Stimulated activated effector memory CD8-positive, alpha-beta T cell treated with anti-CD3 and anti-CD28 coated beads, Interleukin-12 subunit alpha, Interleukin-12 subunit beta, amount 100 ng/mL, for 72 hours (primary cell): ENCODE measurements around the gene LYPD6B.

ENCODE experiments used
- ATAC-seq: fragments of 150-1000 bp; cut with Tn5 transposase; 2 replicates; pipeline ENCODE4 v1.10.0; 2021
- DNase-seq, 2 donors: peaks; one replicate each; pipeline ENCODE4 v3.0.0; 2021 to 2022; ENCODE audit warnings: low spot score in 2 of 2
- H3K27ac Mint-ChIP-seq: one replicate; pipeline ENCODE4 v1.8.0; 2022; ENCODE audit warnings: mild to moderate bottlenecking, mixed read lengths
- H3K36me3 Mint-ChIP-seq: one replicate; pipeline ENCODE4 v1.8.0; 2022; ENCODE audit warnings: mild to moderate bottlenecking, mixed read lengths
- H3K4me1 Mint-ChIP-seq: one replicate; pipeline ENCODE4 v1.8.0; 2022; ENCODE audit warnings: mixed read lengths
- H3K4me3 Mint-ChIP-seq: one replicate; pipeline ENCODE4 v1.8.0; 2022; ENCODE audit warnings: mild to moderate bottlenecking, mixed read lengths
- H3K9me3 Mint-ChIP-seq: one replicate; pipeline ENCODE4 v1.8.0; 2022; ENCODE audit warnings: mixed read lengths

LYPD6B gene

DNA sequence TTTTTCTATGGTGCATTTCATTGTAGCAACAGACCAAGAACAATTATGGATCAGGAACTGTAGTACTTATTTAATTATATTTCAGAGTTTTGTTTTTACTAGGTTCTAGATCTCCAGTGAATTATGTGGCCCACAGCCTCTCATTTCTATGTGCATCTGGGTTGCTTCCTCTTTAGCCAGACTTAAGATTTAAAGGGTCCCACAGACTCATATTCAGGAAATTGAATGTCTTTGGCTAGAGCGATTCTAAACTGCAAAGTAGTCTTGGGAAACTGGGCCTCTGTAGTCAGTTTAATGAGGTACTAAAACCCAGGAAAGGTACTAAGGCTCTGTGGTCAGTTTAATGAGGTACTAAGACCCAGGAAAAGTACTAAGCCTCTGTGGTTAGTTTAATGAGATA, 94.4 kb downstream of the LYPD6B start:
- Mint-ChIP-seq H3K36me3 (no peaks in the 10 kb centered on the region), H3K4me1 (no peaks in the 10 kb centered on the region), H3K27ac (no peak overlapping the region), H3K9me3 (no peaks in the 10 kb centered on the region), H3K4me3 (no peak overlapping the region)
- ATAC-seq (no peak), DNase-seq (no peak)

DNA sequence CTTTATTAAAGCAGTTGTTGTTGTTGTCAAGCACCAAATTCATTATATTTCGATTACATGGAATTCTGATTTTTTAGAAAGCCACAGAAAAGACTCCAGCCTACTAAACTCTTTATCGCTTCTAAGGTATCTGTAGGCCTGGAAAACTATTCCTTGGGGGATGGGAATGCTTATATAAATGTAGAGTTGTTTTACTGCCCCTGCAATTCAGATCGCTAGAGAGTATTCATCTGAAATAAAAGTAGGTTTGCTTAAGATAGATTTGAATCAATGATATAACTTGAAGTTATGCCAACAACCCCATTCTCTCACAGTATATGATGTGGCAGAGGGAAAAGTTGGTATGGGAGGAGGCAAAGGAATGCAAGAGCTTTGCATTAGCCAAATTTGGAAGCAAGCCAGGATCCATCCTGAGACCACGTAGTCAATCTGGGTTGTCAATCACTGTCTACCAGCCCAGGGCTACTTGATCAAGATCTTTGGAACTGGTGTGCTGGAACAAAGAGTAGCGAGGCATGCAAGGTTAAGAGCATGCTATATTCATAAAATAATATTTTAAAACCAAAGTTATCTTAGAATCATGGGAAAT, 95.9 kb downstream of the LYPD6B start:
- H3K4me1 Mint-ChIP-seq: no peaks in the 10 kb centered on the region
- DNase-seq (no peak), ATAC-seq (no peak)
- H3K27ac Mint-ChIP-seq: no peak overlapping the region
- no peaks in the 10 kb centered on the region for H3K36me3 Mint-ChIP-seq
- no peaks in the 10 kb centered on the region for H3K9me3 Mint-ChIP-seq
- no peak overlapping the region for H3K4me3 Mint-ChIP-seq

DNA sequence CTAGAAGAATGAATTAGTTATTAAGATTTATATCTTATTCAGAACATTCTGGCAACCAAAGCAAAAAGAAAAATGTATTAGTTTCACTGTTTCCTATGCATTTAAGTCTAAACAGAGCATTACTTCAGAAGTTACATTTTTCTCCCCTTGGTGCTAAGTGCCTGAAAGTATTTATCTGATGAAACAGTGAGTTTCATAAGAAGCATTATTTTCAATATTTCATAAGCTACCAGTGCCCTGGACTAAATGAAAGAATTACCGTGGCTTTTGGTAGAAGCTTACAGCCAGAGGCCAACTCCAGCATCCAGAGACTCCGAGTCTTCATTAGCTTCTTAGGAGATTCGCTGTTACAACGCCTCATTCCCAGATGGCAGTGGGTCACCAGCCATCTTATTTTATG, 97.6 kb downstream of the LYPD6B start:
- ATAC-seq (no peak), DNase-seq (no peak)
- H3K27ac Mint-ChIP-seq: no peak overlapping the region
- H3K4me1 Mint-ChIP-seq: no peaks in the 10 kb centered on the region
- H3K36me3 Mint-ChIP-seq: no peaks in the 10 kb centered on the region
- no peaks in the 10 kb centered on the region for H3K9me3 Mint-ChIP-seq
- H3K4me3 Mint-ChIP-seq: no peak overlapping the region

DNA sequence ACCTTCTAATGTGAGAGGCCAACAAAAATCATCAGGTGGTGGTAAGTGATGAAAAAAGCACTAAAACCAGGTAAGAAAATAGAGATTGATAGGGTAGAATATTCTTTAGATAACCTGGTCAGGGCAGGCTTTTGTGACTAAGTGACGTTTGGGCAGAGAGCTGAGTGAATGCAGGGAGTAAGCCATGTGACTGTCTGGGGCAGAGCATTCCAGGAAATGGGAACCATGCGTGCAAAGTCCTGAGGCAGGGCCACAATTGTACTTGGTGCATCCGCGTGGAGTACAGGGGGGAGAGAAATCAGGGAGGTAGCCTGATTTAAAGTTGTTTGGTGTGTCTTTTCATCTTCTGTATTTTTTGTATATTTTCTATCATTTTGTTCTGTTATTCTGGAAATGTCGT, 102.5 kb downstream of the LYPD6B start:
- ATAC-seq (no peak), DNase-seq (no peak)
- H3K36me3 Mint-ChIP-seq: no peaks in the 10 kb centered on the region
- no peak overlapping the region for H3K27ac Mint-ChIP-seq
- H3K4me1 Mint-ChIP-seq: no peaks in the 10 kb centered on the region
- H3K9me3 Mint-ChIP-seq: no peaks in the 10 kb centered on the region
- H3K4me3 Mint-ChIP-seq: no peak overlapping the region

DNA sequence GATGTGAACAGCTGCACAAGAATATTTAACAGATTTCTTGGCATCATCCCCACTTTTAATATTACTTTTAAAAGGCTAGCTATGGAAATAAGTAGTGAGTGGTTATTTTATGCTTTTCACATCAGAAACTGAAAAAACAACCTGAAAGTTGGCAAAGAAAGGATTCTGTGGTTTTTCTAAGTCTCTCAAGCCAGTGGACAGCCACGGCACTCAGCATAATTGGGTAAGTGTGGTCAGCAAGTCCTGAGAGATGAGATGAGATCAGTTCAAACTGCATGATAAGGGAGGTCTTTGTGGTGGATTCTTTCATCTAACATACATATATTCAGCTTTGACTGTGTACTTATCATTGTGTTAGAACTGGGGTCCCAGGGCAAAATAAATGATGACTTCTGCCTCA, 105.2 kb downstream of the LYPD6B start:
- no peak overlapping the region for H3K4me3 Mint-ChIP-seq
- H3K4me1 Mint-ChIP-seq: no peaks in the 10 kb centered on the region
- H3K36me3 Mint-ChIP-seq: no peaks in the 10 kb centered on the region
- no peaks in the 10 kb centered on the region for H3K9me3 Mint-ChIP-seq
- no peak overlapping the region for H3K27ac Mint-ChIP-seq
- DNase-seq: no peak
- no peak for ATAC-seq

DNA sequence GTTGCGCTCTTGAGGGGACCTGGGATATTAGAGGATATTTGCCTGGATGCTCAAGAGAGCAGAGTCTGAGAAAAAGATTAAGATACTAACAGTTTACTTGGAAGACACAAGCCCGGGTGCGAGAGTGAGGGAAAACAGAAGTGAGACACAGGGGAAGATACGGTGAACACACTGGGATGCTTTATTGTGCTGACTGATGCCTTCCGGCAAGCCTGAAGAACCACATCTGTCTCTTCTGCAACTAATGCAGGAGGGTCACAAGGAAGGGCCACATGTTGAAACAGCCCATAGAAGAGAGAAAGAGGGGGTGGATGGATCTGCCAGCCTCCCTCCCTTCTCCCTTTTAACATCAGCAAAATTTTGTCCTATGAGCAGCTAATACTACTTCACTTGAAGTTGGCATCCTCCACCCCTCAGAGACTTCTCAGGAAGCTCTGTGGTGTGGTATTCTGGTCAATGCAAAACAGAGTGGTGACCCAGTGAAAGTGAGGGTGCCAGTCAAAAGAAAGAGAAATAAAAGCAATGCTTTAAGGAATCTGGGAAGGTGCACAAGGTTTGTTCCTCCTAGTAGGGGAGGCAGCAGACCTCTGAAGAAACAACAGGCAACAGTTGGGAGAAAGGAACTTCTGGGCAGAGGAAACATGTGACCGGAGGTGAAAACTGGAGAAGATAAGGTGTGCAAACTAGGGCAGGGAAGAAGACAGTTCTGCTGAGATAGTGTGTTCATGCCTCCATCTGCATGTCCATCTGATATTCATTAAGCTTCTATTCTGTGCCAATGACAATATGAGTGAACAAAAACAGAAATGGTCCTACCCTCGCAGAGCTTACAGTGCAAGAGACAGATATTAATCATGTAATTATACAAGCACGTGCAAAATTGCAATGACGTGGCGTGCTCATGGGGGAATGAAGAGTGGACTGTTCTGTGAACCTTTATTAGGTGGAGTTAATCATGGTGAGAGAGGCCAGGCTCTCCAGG, 107.1 kb downstream of the LYPD6B start:
- no peak overlapping the region for H3K27ac Mint-ChIP-seq
- H3K4me3 Mint-ChIP-seq: no peak overlapping the region
- H3K4me1 Mint-ChIP-seq: no peaks in the 10 kb centered on the region
- ATAC-seq: peak; percentile 36
- no peaks in the 10 kb centered on the region for H3K9me3 Mint-ChIP-seq
- no peak for DNase-seq
- no peaks in the 10 kb centered on the region for H3K36me3 Mint-ChIP-seq

DNA sequence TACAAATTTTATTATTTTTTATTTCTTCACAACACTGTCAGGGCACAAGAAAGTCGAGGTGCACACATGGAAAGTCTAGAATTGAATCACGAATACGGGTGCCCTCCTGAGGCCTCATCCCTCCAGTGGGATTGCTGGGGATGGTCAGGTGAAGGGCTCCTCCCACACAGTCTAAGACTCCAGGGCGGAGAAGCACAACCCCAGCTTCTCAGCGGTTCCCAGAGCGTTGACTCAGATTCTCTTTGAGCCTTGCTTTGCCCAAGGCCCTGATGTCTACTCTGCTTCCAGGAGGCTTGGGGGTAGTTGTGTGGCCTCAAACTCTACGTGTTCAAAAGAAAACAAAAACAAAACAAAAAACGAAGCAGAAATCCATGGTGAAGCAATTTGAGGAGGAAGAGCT, 108.4 kb downstream of the LYPD6B start:
- Mint-ChIP-seq H3K4me1 (no peaks in the 10 kb centered on the region), H3K27ac (no peak overlapping the region), H3K9me3 (no peaks in the 10 kb centered on the region), H3K4me3 (no peak overlapping the region), H3K36me3 (no peaks in the 10 kb centered on the region)
- ATAC-seq (no peak), DNase-seq (no peak)

DNA sequence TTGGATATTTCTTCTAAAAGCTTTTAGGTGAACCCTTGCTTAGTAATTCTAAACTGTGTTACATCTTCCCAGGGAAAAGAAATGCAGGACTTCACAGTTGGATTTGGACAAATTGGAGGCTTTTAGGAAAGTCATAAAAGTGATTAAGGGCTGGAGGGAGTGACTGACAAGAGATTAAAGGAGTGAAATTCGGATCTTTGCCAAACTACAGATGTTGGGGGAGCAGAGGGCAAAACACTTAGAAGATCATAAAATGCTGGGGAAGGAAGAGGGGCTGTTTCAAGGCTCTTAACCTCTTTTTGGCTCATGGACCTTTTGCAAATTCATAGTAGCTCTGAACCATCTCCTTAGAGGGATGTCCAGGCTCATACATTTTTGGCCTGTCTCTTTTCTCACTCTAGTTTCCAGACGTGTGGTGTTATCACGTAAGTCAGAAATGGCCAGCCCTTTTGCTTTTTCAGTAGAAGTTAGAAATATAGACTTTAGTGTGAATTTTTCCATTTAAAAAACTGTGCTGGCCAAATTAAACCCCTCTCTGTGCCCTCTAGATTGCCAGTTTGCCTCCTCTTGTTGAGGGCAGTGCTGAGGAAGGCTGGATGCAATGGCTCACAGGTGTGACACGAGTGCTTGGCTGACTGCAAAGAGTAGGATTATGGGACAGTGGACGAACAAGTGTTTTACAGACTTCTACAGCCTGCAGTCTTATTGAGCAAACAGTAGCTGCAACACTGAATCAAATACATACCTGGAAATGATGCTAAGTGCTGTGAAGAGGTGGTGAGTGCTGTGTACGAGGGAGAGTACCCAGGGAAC, 109.9 kb downstream of the LYPD6B start:
- Mint-ChIP-seq H3K4me3 (no peak overlapping the region), H3K4me1 (no peaks in the 10 kb centered on the region), H3K36me3 (no peaks in the 10 kb centered on the region), H3K9me3 (no peaks in the 10 kb centered on the region), H3K27ac (no peak overlapping the region)
- no peak for DNase-seq
- ATAC-seq: no peak

DNA sequence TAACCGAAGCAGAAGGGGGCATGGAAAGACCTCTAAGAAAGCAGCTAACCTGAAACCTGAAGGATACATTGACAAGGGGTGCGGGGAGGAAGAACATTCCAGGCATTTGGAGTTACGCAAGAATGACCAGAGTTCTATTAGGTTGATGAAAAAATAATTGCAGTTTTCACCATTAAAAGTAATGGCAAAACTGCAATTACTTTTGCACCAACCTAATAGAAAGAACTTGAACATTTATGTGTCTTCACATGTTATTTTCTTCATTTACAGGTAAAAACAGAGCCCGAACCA, 110.5 kb downstream of the LYPD6B start:
- no peak overlapping the region for H3K27ac Mint-ChIP-seq
- DNase-seq (no peak), ATAC-seq (no peak)

DNA sequence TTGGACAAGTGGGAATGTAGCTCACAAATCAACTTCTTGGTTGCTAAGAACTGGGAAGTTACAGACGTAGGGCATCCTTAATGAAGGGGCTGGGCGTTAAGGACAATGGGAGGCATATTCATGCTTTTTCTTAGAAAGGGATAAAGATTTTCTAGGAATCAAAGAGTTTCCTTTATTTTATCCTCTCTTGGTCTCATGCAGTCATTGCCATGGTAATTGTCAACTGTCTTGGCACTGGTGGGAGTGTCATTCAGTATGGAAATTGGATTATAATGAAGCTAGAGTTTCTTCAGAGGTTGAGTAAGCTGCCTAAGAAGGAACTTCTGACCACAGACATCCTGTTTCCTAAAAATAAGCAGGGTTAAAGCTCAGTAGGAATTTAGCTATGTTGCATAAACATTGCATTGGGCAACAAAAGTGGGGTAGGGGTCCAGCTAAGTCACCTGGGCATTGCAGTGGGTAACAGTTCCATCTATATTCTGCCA, 114.0 kb downstream of the LYPD6B start:
- no peak overlapping the region for H3K27ac Mint-ChIP-seq
- no peak overlapping the region for H3K4me3 Mint-ChIP-seq
- H3K36me3 Mint-ChIP-seq: no peaks in the 10 kb centered on the region
- DNase-seq: no peak
- H3K4me1 Mint-ChIP-seq: no peaks in the 10 kb centered on the region
- ATAC-seq: no peak
- no peaks in the 10 kb centered on the region for H3K9me3 Mint-ChIP-seq

More for the DNA sequence above, 110.5 kb downstream of the LYPD6B start:
- Mint-ChIP-seq H3K4me1 (no peaks in the 10 kb centered on the region), H3K36me3 (no peaks in the 10 kb centered on the region), H3K9me3 (no peaks in the 10 kb centered on the region), H3K4me3 (no peak overlapping the region)

DNA sequence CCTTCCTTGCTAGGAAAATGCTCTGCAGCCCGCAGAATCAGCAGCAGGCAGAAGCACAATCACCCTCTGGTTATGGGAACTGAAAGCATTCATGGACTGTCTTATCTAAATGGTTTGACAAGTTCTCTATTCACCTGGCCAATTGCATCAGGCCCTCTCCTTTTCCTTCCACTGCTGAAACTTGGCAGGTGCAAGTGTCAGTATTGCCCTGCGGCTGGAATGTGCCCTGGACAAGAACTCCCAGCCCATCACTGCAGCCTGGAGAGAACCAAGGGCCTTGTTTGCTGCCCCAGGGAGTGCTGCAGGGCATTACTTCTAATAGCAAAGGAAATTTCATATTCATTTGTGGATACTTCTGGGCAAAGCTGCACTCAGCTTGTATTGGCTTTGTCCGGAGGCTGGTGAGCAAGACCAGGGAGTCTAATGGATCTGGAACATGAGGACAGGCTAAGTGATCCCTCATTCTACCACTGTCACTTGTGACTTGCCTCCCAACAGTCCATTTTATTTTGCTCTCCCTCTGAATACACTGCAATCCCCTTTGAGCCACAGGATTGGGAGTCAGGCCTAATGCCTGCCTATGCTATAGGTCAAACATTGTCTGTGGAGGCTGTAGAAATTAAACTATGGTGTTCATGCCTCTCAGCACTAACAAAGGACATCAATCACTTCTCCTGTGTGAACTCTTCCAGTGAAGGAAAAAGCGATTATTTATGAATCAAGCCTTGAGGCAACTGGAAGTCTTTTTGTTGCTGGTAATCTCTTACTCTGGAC, 116.9 kb downstream of the LYPD6B start:
- Mint-ChIP-seq H3K4me3 (no peak overlapping the region), H3K36me3 (no peaks in the 10 kb centered on the region), H3K27ac (no peak overlapping the region), H3K4me1 (no peaks in the 10 kb centered on the region), H3K9me3 (no peaks in the 10 kb centered on the region)
- no peak for DNase-seq
- no peak for ATAC-seq

DNA sequence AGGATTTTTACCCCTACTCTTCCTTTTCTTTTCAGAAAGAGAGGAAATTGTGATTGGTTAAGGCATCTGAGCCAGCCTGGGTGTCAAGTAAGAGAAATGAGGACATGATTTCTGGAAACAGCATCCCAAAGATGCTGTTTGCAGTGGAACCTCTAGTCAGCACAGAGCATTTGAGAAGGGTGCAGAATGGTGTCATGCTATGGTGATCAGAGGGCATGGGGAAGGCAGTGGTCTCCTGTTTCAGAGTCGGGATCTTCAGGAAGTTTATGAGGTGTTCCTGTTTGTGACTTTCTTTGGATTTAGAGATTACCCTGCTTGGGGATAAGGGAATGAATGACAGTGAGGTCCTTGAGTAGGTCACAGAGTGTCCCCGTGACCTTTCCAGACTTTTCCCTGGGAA, 117.5 kb downstream of the LYPD6B start:
- DNase-seq (no peak), ATAC-seq (no peak)
- Mint-ChIP-seq H3K9me3 (no peaks in the 10 kb centered on the region), H3K27ac (no peak overlapping the region), H3K36me3 (no peaks in the 10 kb centered on the region), H3K4me1 (peaks cover 5% of the 10 kb centered on the region), H3K4me3 (no peak overlapping the region)

DNA sequence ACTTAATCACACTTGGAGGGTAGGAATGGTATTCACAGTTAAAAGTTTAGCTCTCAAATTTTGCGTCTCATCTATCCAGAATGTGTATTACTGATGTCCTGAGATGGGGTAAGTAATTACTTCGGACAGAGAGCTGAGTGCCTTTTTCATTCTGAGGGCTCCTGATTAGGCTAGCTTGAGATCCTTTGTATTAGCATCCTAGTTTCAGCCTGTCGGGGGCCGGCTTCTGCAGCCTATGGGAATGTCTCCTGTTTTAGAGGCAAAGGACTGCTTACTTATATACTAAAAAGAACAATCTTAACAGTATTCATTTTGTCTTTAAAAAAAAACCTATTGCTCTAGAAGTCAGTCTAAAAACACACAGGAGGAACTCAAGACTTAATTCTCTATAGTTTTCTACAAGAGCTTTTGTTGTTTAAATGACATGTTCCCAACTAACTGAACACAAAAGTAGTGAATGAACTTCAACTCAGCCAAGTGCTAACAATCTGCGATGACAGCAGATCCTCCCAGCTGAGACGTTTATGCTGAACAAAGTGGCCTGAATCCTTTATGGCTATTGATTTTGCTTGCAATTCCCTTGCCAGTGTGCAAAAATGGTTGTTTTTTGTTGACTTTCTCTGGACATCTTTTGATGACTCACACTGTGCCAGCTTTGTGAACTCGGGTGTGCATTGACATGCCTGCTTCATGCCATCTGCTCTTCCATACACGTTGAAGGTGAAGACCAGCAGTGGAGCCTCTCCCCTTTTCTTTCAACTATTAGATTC, 118.7 kb downstream of the LYPD6B start:
- ATAC-seq (no peak), DNase-seq (no peak)
- Mint-ChIP-seq H3K36me3 (no peaks in the 10 kb centered on the region), H3K4me1 (peaks cover 8% of the 10 kb centered on the region), H3K4me3 (no peak overlapping the region), H3K27ac (no peak overlapping the region), H3K9me3 (no peaks in the 10 kb centered on the region)

DNA sequence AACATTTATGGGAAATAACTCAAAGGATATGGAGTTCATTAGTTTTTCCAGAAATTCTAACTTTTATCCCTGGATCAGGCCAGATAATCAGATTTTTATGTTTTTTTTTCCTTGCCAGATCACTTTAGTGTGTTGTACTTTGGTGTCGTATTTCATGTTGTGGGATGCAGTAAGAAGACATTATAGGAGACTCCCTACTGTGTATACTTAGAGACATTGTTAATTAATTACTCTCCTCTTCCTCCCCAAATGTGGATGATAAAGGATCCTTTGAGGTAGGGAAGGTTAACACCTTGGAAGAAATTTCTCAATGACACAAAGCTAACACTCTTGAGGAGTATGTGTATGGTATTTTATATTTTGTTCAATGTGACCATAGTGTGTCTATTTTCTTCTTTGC, 120.5 kb downstream of the LYPD6B start:
- no peak for ATAC-seq
- DNase-seq: no peak
- Mint-ChIP-seq H3K27ac (no peak overlapping the region), H3K4me3 (no peak overlapping the region), H3K4me1 (peaks cover 8% of the 10 kb centered on the region), H3K36me3 (no peaks in the 10 kb centered on the region), H3K9me3 (no peaks in the 10 kb centered on the region)
